Fibroblast of skin of left quadriceps (primary cell): ENCODE results near the gene C20orf202.
"Not testable (repeated sequence)": the region's sequence is repeated elsewhere in the genome, so short reads cannot be mapped to it uniquely, and the experiment has no call there.

Experiments used
- DNase-seq, 2 experiments: peaks; one replicate each; pipeline ENCODE4 v3.0.0-alpha.2; 2013; ENCODE audit warnings: low read depth in 2 of 2

C20orf202 gene

GRCh38 chr20:1247689-1248088 lies 44.4 kb downstream of the C20orf202 start:
- DNase-seq: no peak

GRCh38 chr20:1250282-1250681 lies 47.0 kb downstream of the C20orf202 start:
- DNase-seq: not testable (repeated sequence)

- no peak for DNase-seq
These were observed 49.2 kb downstream of the C20orf202 start for GRCh38 chr20:1252416-1252815.

GRCh38 chr20:1254254-1254653 lies 51.0 kb downstream of the C20orf202 start:
- DNase-seq: no peak

- DNase-seq: no peak
These were observed 52.4 kb downstream of the C20orf202 start for GRCh38 chr20:1255675-1256074.
